IPS-20b (cell line): Measurements from ENCODE around the gene ING5.

Source experiments
- H3K27ac ChIP-seq: one replicate; pipeline ENCODE4 v1.5.1; 2013; ENCODE audit warnings: low read length
- H3K27me3 ChIP-seq: 2 replicates; pipeline ENCODE4 v1.6.1; 2013; ENCODE audit warnings: mild to moderate bottlenecking, low read length, inconsistent platforms; ENCODE audit not compliant: insufficient read depth
- H3K36me3 ChIP-seq: 2 replicates; pipeline ENCODE4 v1.6.1; 2013; ENCODE audit warnings: low read depth, mild to moderate bottlenecking, inconsistent platforms, low read length, moderate library complexity; ENCODE audit not compliant: insufficient read depth
- H3K4me1 ChIP-seq: 2 replicates; pipeline ENCODE4 v1.6.1; 2013; ENCODE audit warnings: mild to moderate bottlenecking, control low read depth, inconsistent platforms, low read length, moderate library complexity; ENCODE audit not compliant: insufficient read depth
- H3K4me3 ChIP-seq: 2 replicates; pipeline ENCODE4 v1.5.1; 2013; ENCODE audit warnings: mild to moderate bottlenecking, low read length, inconsistent platforms
- H3K9ac ChIP-seq: 2 replicates; pipeline ENCODE4 v1.6.1; 2013; ENCODE audit warnings: low read depth, mild to moderate bottlenecking, inconsistent platforms, low read length, moderate library complexity
- H3K9me3 ChIP-seq: 2 replicates; pipeline ENCODE4 v1.6.1; 2013; ENCODE audit warnings: mild to moderate bottlenecking, low read depth, low read length, inconsistent platforms; ENCODE audit not compliant: insufficient read depth

The ING5 gene

DNA sequence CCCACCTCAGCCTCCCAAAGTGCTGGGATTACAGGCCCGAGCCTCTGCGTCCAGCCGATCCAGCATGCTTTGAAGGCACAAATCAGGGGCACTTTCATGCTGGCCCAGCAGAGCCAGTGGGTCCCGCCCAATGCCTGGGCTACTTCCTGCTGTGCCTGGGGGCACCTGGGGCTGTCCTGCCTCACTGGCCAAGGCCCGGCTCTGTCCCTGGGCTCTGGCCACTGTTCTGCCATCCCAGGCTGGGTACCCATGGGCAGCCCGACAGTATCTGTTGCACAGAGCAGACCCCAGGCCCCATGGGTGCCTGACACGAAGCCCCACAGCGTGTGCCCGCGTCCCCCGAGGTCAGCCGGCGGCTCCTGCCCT is 68.0 kb downstream of the ING5 start:
- Histone ChIP-seq H3K4me3 (no peak overlapping the region), H3K9ac (no peak overlapping the region), H3K27me3 (no peaks in the 10 kb centered on the region), H3K4me1 (no peaks in the 10 kb centered on the region), H3K36me3 (no peaks in the 10 kb centered on the region), H3K9me3 (no peaks in the 10 kb centered on the region), H3K27ac (no peak overlapping the region)

DNA sequence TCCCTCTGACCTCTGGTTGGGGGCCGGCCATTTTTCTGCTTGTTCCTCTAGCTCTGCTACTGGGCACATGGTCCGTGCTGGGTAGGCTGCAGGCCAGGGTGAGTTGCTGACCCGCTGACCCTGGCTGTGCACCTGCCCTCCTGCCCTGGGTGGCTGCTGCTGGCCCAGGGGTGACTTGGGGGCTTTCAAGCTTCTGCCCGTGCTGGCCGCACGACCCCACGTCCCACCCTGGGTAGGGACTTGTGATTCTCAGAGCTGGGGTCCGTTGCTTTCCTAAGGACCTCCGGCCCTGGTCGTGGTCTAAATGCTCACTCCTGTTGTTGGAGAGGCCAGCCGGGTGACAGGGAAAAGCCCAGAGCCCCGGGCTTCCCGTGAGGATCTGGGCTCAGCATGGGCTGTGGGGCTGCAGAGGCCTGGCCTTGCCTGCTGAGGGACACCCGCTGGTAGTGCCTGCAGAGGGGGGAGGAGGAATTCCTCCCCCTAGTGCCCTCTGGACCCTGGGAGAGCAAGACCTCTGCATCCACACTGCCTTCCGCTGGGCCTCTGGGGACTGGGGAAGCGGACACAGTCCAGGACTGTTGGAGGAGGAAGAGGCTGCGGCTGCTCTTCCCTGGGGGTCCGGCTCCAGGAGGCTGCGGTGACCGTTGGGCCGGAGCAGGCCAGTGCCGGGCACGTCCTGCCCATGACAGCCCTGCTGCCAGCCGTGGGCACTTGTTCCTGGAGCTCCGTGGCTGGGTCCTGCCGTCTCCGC is 68.5 kb downstream of the ING5 start:
- H3K4me1 ChIP-seq = no peaks in the 10 kb centered on the region
- no peaks in the 10 kb centered on the region for H3K9me3 ChIP-seq
- no peaks in the 10 kb centered on the region for H3K27me3 ChIP-seq
- H3K36me3 ChIP-seq = no peaks in the 10 kb centered on the region
- no peak overlapping the region for H3K27ac ChIP-seq
- H3K4me3 ChIP-seq = no peak overlapping the region
- no peak overlapping the region for H3K9ac ChIP-seq

DNA sequence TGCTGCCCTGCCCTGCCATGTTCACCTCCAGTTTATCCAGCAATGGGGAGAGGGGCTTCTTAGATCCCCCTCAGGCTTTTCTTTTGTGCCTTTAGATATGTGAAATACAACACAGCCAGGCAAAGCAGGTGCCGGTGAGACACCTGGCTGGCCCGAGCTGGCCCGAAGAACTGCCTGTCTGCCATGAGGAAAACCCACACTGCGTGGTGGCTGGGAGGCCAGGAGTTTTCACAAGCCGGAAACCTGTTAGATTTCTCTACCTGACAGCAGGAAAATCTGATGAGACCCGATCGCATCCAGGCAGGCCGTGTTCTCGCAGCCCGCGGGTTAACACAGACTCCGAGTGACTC is 69.1 kb downstream of the ING5 start:
- Histone ChIP-seq H3K36me3 (no peaks in the 10 kb centered on the region), H3K27ac (no peak overlapping the region), H3K4me3 (no peak overlapping the region), H3K9me3 (no peaks in the 10 kb centered on the region), H3K9ac (peak overlapping the region; percentile 48; the same call in 1 of the 2 replicates), H3K27me3 (no peaks in the 10 kb centered on the region), H3K4me1 (no peaks in the 10 kb centered on the region)

DNA sequence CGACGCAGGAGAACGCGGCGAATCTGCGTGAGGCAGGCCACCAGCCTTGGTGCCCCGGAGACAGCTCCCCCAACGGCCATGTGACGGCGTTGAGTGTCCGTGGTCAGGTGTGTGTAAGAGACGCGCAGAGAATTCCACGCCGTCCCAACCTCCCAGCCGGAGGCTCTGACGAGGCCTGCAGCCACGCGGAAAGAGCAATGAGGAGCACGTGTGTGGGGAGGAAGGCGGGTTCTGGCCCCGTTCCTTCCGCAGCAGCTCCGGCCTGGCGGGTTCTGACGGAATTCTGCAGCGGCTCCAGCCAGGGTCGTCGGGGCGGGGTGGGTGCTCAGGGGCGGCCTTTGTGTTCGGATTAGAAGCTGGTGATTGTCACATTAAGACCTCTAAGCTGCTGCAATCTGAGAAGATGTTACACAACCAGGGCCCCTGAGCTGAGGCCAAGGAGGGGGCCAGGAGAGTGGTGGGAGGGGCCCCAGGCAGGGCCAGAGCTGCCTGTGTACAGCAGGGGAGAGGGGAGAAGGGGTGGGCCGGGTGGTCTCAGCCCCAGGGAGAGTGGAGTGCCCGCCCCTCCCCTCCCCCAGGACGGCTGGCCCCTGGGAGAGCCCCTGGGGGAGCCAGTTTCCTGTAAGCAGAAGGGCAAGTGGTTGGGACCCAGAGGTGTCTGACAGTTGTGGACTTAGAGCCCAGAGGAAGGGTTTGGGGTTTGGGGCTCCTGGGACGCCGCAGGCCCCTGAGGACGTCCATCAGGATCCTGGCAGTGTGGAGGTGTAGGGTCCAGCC is 69.6 kb downstream of the ING5 start:
- H3K9me3 ChIP-seq = no peaks in the 10 kb centered on the region
- H3K4me1 ChIP-seq = no peaks in the 10 kb centered on the region

DNA sequence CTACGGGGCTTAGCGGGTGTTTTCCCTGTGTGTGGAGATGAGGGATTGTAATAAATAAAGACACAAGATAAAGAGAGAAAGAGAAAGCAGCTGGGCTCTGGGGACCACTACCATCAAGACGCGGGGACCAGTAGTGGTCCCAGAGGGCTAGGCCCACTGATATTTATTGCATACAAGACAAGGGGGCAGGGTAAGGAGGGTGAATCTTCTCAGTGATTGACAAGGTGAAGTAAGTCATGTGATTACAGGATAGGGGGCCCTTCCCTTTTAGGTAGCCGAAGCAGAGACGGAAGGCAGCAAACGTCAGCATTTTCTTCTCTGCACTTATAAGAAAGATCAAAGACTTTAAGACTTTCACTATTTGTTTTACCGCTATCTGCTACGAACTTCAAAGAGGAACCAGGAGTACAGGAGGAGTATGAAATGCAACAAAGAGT is 70.2 kb downstream of the ING5 start:
- no peak overlapping the region for H3K4me3 ChIP-seq
- H3K36me3 ChIP-seq = no peaks in the 10 kb centered on the region
- no peak overlapping the region for H3K27ac ChIP-seq
- no peaks in the 10 kb centered on the region for H3K27me3 ChIP-seq
- peak overlapping the region; percentile 37; the same call in 1 of the 2 replicates for H3K9ac ChIP-seq
- no peaks in the 10 kb centered on the region for H3K9me3 ChIP-seq
- H3K4me1 ChIP-seq = no peaks in the 10 kb centered on the region

More for the DNA sequence above, 69.6 kb downstream of the ING5 start:
- Histone ChIP-seq H3K4me3 (no peak overlapping the region), H3K9ac (peak overlapping the region; percentile 48; the same call in 1 of the 2 replicates), H3K27me3 (no peaks in the 10 kb centered on the region), H3K36me3 (no peaks in the 10 kb centered on the region), H3K27ac (no peak overlapping the region)

DNA sequence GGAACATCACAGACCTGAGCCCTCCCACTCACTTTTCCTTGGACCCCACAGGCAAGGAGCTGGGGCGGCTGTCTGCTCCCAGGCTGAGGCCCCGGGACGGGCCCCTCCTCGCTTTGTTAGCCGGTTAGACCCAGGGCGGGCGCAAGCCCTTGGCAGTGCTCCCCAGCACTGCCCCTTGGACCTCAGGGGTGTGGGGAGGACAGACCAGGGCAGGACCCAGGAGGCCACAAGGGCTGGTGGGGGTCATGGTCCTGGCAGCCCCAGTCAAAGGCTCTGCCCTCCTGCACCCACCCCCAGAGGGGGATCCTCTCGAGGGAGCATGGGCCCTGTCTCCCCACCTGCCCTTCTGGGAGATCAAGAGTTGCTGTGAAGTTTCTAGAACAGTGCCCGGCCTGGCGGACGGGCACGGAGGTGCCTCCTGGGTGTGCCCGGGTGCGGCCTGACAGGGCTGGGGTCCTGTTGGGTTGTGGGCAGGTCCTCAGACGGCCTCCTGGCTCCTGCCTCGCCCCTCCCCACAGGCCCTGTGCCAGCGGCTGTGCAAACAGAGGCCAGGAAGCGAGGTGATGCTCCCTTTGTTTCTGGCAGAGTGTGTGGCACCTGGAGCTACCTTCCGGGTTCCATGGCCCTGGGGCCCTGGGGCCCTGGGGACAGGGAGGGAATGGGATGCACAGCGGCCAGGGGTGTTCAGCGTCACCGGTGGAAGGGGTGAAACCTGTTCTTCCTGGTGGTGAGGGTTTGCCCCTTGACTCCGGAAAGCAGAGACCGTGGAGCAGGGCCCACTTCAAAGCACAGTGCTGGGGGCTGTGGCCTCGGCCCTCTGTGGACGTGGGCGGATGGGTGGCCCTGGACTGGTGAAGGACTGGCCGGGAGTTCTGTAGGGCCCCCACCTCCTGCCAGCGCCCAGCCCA is 71.9 kb downstream of the ING5 start:
- peaks cover 8% of the 10 kb centered on the region for H3K4me1 ChIP-seq

DNA sequence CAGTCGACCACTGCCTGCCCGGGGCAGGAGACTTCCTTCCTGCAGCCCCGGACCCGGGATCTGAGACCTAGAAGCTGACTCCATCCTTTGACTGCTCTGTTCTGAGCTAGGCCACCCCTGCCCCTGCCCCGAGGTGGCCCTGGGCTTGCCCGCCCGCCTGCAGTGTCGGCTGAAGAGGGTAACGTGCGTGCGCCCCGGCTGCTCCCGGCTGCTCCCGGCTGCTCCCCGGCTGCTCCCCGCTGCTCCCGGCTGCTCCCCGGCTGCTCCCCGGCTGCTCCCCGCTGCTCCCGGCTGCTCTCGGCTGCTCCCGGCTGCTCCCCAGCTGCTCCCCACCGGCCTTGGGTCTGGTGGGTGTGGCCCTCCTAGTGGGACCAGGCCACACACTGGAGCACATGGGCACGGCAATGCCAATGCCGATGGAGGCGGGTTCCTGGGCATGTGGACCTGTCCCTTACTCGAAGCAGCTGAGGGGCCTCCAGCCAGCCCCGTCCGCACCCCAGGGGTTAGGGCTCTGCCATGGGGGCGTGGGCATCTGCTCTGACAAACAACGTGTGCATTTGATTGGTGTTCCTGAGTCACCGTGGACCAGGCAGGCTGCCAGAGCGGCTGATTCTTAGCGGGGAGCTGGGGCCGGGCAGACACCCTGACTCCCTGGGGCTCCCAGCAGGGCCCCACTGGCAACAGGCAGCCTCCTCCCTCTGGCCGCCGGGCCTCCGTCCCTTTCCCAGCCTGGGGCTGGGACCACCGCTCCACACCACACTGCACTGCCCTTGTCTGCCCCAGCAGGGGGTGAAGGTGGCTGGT is 72.8 kb downstream of the ING5 start:
- H3K4me3 ChIP-seq = no peak overlapping the region
- H3K27ac ChIP-seq = no peak overlapping the region
- peaks cover 8% of the 10 kb centered on the region for H3K4me1 ChIP-seq
- no peak overlapping the region for H3K9ac ChIP-seq
- no peaks in the 10 kb centered on the region for H3K36me3 ChIP-seq
- H3K27me3 ChIP-seq = no peaks in the 10 kb centered on the region
- no peaks in the 10 kb centered on the region for H3K9me3 ChIP-seq

More for the DNA sequence above, 71.9 kb downstream of the ING5 start:
- Histone ChIP-seq H3K36me3 (no peaks in the 10 kb centered on the region), H3K9ac (no peak overlapping the region), H3K27ac (no peak overlapping the region), H3K27me3 (no peaks in the 10 kb centered on the region), H3K4me3 (no peak overlapping the region), H3K9me3 (no peaks in the 10 kb centered on the region)

DNA sequence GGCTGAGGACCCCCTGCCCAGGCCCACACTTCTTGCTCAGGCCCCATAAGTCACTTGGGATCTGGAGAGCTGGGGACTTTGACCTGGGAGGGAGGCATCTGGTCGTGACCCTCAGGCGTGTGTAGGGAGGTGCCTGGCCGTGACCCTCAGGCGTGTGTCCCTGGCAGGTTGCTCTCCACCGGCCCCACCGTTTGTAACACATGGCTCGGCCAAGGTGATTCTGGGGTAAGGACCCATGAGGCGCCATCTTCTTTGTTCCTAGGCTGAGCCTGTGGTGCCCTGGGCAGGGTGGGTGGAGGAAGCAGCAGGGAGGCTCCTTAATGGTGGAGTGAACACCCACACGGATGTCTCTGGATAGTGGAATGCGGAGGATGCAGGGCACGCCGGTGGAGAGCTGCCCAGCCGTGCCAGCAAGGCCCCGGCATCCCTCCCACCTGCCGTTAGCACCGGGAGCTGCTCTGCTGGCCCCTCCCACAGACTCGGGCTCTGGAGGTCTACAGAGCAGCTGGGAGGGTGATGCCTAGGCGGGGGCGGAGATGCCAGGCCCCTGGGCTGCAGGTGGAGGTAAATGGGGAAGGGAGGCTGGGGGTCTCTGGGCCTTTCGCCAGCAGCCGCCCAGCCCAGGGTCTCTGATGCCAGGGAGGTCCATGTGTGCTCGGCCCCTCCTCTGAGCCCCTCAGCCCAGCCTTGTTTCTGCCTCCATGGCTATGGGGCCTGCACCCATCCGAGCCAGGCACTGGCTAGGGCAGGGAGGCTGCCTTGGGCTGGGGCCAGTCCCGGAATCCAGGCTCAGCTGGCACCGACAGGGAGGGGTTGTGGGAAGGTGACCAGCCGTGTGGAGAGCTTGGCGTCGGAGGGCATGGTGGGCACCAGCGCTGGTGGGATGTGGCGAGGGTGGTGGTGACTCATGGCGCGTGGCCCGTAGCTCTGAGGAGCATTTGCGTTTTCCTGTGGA is 73.7 kb downstream of the ING5 start:
- Histone ChIP-seq H3K9me3 (peaks cover 2% of the 10 kb centered on the region), H3K9ac (no peak overlapping the region), H3K27ac (no peak overlapping the region)

DNA sequence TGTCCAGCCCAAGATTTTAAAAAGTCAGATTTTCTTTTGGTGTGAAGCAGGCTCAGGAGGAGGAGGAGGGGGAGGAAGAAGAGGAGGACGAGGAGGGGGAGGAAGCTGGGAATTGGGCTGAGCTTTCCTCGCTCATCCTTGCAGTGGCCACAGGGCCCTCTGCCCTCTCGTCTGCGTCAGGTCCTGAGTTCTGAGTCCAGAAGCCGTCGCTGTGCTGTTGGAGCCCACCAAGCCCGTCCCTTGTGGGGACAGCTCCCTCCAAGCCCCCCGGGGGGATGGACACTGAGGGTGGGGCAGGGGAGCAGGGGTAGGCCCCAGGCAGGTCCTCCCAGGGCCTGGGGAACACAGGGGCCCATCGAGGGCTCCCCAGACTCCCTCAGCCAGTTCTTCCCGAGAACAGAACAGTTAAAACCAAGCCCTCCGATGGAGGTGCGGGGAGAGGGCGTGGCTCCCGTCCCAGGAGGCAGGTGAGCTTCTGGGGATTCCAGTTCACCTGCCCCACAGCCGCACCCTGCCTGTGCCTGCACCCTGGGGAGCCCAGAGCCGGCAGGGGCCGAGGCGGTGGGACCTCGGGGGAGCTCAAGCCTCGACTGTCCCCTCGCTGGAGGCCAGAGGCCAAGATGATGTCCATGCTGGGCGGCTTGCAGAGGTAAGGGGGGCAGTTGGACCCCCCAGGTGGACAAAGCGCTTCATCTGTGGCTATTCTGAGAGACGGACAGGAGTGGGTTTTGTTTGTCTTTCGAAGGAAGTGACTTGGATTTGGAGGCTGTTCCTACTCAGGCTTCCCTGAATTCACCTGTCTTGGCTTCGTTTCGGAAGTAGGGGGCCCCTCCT is 74.7 kb downstream of the ING5 start, which contains the start of gene GAL3ST2:
Gene GAL3ST2 (plus strand): TSS at position 487 of the 834 bp plus-strand sequence. CDS start 134 bp downstream, at position 621.
- H3K27me3 ChIP-seq = no peaks in the 10 kb centered on the region
- H3K9ac ChIP-seq = no peak within 1 kb of the TSS
- no peaks in the 10 kb centered on the region for H3K36me3 ChIP-seq
- H3K27ac ChIP-seq = no peak within 1 kb of the TSS
- peaks cover 8% of the 10 kb centered on the region for H3K4me1 ChIP-seq
- H3K9me3 ChIP-seq = peaks cover 13% of the 10 kb centered on the region
- no peak within 1 kb of the TSS for H3K4me3 ChIP-seq

More for the DNA sequence above, 73.7 kb downstream of the ING5 start:
- Histone ChIP-seq H3K27me3 (no peaks in the 10 kb centered on the region), H3K4me3 (no peak overlapping the region), H3K4me1 (peaks cover 8% of the 10 kb centered on the region), H3K36me3 (no peaks in the 10 kb centered on the region)
